Measurements from ENCODE around the gene KYNU.

The KYNU gene

GRCh38 chr2:142869461-142870106 is 7.9 kb upstream of the KYNU start:
- no peaks in the 10 kb centered on the region for H3K4me1 ChIP-seq (ENCODE audit: control insufficient read depth, insufficient read depth, low read length, poor library complexity, severe bottlenecking)
- no peak overlapping the region for H3K27ac ChIP-seq (ENCODE audit: insufficient read depth, low read length, poor library complexity, severe bottlenecking)
- DNase-seq = no peak

GRCh38 chr2:142870526-142870925 is 6.9 kb upstream of the KYNU start:
- Histone ChIP-seq H3K27ac (ENCODE audit: insufficient read depth, low read length, poor library complexity, severe bottlenecking) (no peak overlapping the region), H3K4me1 (ENCODE audit: control insufficient read depth, insufficient read depth, low read length, poor library complexity, severe bottlenecking) (no peaks in the 10 kb centered on the region), H3K9me3 (ENCODE audit: control insufficient read depth, low read length) (no peaks in the 10 kb centered on the region), H3K36me3 (ENCODE audit: control insufficient read depth, insufficient read depth, low read length) (no peaks in the 10 kb centered on the region), H3K27me3 (replicated peaks; ENCODE audit: control insufficient read depth, insufficient read depth, low read length, poor library complexity, severe bottlenecking) (no peaks in the 10 kb centered on the region), H3K4me3 (ENCODE audit: insufficient read depth, low read depth, low read length, poor library complexity, severe bottlenecking) (no peak overlapping the region)
- no peak for DNase-seq

More at GRCh38 chr2:142869461-142870106, 7.9 kb upstream of the KYNU start:
- Histone ChIP-seq H3K4me3 (ENCODE audit: insufficient read depth, low read depth, low read length, poor library complexity, severe bottlenecking) (no peak overlapping the region), H3K27me3 (replicated peaks; ENCODE audit: control insufficient read depth, insufficient read depth, low read length, poor library complexity, severe bottlenecking) (no peaks in the 10 kb centered on the region), H3K36me3 (ENCODE audit: control insufficient read depth, insufficient read depth, low read length) (no peaks in the 10 kb centered on the region), H3K9me3 (ENCODE audit: control insufficient read depth, low read length) (no peaks in the 10 kb centered on the region)

GRCh38 chr2:142871396-142871795 is 6.1 kb upstream of the KYNU start:
- no peaks in the 10 kb centered on the region for H3K4me1 ChIP-seq (ENCODE audit: control insufficient read depth, insufficient read depth, low read length, poor library complexity, severe bottlenecking)
- no peak for DNase-seq

GRCh38 chr2:142872882-142873724 is 4.4 kb upstream of the KYNU start:
- Histone ChIP-seq H3K27me3 (replicated peaks; ENCODE audit: control insufficient read depth, insufficient read depth, low read length, poor library complexity, severe bottlenecking) (no peaks in the 10 kb centered on the region), H3K4me3 (ENCODE audit: insufficient read depth, low read depth, low read length, poor library complexity, severe bottlenecking) (no peak overlapping the region), H3K4me1 (ENCODE audit: control insufficient read depth, insufficient read depth, low read length, poor library complexity, severe bottlenecking) (no peaks in the 10 kb centered on the region), H3K9me3 (ENCODE audit: control insufficient read depth, low read length) (no peaks in the 10 kb centered on the region), H3K27ac (ENCODE audit: insufficient read depth, low read length, poor library complexity, severe bottlenecking) (no peak overlapping the region), H3K36me3 (ENCODE audit: control insufficient read depth, insufficient read depth, low read length) (no peaks in the 10 kb centered on the region)
- no peak for DNase-seq

More at GRCh38 chr2:142871396-142871795, 6.1 kb upstream of the KYNU start:
- no peaks in the 10 kb centered on the region for H3K27me3 ChIP-seq (replicated peaks; ENCODE audit: control insufficient read depth, insufficient read depth, low read length, poor library complexity, severe bottlenecking)
- no peak overlapping the region for H3K27ac ChIP-seq (ENCODE audit: insufficient read depth, low read length, poor library complexity, severe bottlenecking)
- H3K36me3 ChIP-seq (ENCODE audit: control insufficient read depth, insufficient read depth, low read length) = no peaks in the 10 kb centered on the region
- no peaks in the 10 kb centered on the region for H3K9me3 ChIP-seq (ENCODE audit: control insufficient read depth, low read length)
- H3K4me3 ChIP-seq (ENCODE audit: insufficient read depth, low read depth, low read length, poor library complexity, severe bottlenecking) = no peak overlapping the region

GRCh38 chr2:142873831-142874287 is 3.6 kb upstream of the KYNU start:
- no peaks in the 10 kb centered on the region for H3K4me1 ChIP-seq (ENCODE audit: control insufficient read depth, insufficient read depth, low read length, poor library complexity, severe bottlenecking)
- H3K4me3 ChIP-seq (ENCODE audit: insufficient read depth, low read depth, low read length, poor library complexity, severe bottlenecking) = no peak overlapping the region
- H3K27ac ChIP-seq (ENCODE audit: insufficient read depth, low read length, poor library complexity, severe bottlenecking) = no peak overlapping the region

GRCh38 chr2:142874293-142874814 is 3.1 kb upstream of the KYNU start:
- H3K36me3 ChIP-seq (ENCODE audit: control insufficient read depth, insufficient read depth, low read length) = no peaks in the 10 kb centered on the region
- DNase-seq = no peak

More at GRCh38 chr2:142873831-142874287, 3.6 kb upstream of the KYNU start:
- no peak for DNase-seq
- Histone ChIP-seq H3K9me3 (ENCODE audit: control insufficient read depth, low read length) (no peaks in the 10 kb centered on the region), H3K36me3 (ENCODE audit: control insufficient read depth, insufficient read depth, low read length) (no peaks in the 10 kb centered on the region), H3K27me3 (replicated peaks; ENCODE audit: control insufficient read depth, insufficient read depth, low read length, poor library complexity, severe bottlenecking) (no peaks in the 10 kb centered on the region)

GRCh38 chr2:142875010-142875409 is 2.5 kb upstream of the KYNU start:
- H3K4me3 ChIP-seq (ENCODE audit: insufficient read depth, low read depth, low read length, poor library complexity, severe bottlenecking) = no peak overlapping the region
- no peak overlapping the region for H3K27ac ChIP-seq (ENCODE audit: insufficient read depth, low read length, poor library complexity, severe bottlenecking)

More at GRCh38 chr2:142874293-142874814, 3.1 kb upstream of the KYNU start:
- Histone ChIP-seq H3K9me3 (ENCODE audit: control insufficient read depth, low read length) (no peaks in the 10 kb centered on the region), H3K27ac (ENCODE audit: insufficient read depth, low read length, poor library complexity, severe bottlenecking) (no peak overlapping the region), H3K4me3 (ENCODE audit: insufficient read depth, low read depth, low read length, poor library complexity, severe bottlenecking) (no peak overlapping the region), H3K27me3 (replicated peaks; ENCODE audit: control insufficient read depth, insufficient read depth, low read length, poor library complexity, severe bottlenecking) (no peaks in the 10 kb centered on the region), H3K4me1 (ENCODE audit: control insufficient read depth, insufficient read depth, low read length, poor library complexity, severe bottlenecking) (no peaks in the 10 kb centered on the region)

GRCh38 chr2:142875652-142876051 is 1.8 kb upstream of the KYNU start:
- Histone ChIP-seq H3K27ac (ENCODE audit: insufficient read depth, low read length, poor library complexity, severe bottlenecking) (no peak overlapping the region), H3K4me1 (ENCODE audit: control insufficient read depth, insufficient read depth, low read length, poor library complexity, severe bottlenecking) (no peaks in the 10 kb centered on the region), H3K36me3 (ENCODE audit: control insufficient read depth, insufficient read depth, low read length) (no peaks in the 10 kb centered on the region), H3K27me3 (replicated peaks; ENCODE audit: control insufficient read depth, insufficient read depth, low read length, poor library complexity, severe bottlenecking) (no peaks in the 10 kb centered on the region), H3K9me3 (ENCODE audit: control insufficient read depth, low read length) (no peaks in the 10 kb centered on the region), H3K4me3 (ENCODE audit: insufficient read depth, low read depth, low read length, poor library complexity, severe bottlenecking) (no peak overlapping the region)
- DNase-seq = no peak

More at GRCh38 chr2:142875010-142875409, 2.5 kb upstream of the KYNU start:
- Histone ChIP-seq H3K4me1 (ENCODE audit: control insufficient read depth, insufficient read depth, low read length, poor library complexity, severe bottlenecking) (no peaks in the 10 kb centered on the region), H3K36me3 (ENCODE audit: control insufficient read depth, insufficient read depth, low read length) (no peaks in the 10 kb centered on the region), H3K9me3 (ENCODE audit: control insufficient read depth, low read length) (no peaks in the 10 kb centered on the region), H3K27me3 (replicated peaks; ENCODE audit: control insufficient read depth, insufficient read depth, low read length, poor library complexity, severe bottlenecking) (no peaks in the 10 kb centered on the region)
- no peak for DNase-seq

- Histone ChIP-seq H3K9me3 (ENCODE audit: control insufficient read depth, low read length) (no peaks in the 10 kb centered on the region), H3K4me1 (ENCODE audit: control insufficient read depth, insufficient read depth, low read length, poor library complexity, severe bottlenecking) (no peaks in the 10 kb centered on the region), H3K4me3 (ENCODE audit: insufficient read depth, low read depth, low read length, poor library complexity, severe bottlenecking) (no peak overlapping the region), H3K27ac (ENCODE audit: insufficient read depth, low read length, poor library complexity, severe bottlenecking) (no peak overlapping the region), H3K36me3 (ENCODE audit: control insufficient read depth, insufficient read depth, low read length) (no peaks in the 10 kb centered on the region), H3K27me3 (replicated peaks; ENCODE audit: control insufficient read depth, insufficient read depth, low read length, poor library complexity, severe bottlenecking) (no peaks in the 10 kb centered on the region)
- no peak for DNase-seq
These were observed 1.0 kb upstream of the KYNU start for GRCh38 chr2:142876423-142876822.

All from effector memory CD4-positive, alpha-beta T cell (primary cell).